Uterus (tissue), 4 donors: ENCODE data around the gene CHAD. TPM values are rescaled to one million over a fixed set of nuclear protein-coding genes. Genes with fewer than 3 reads are reported as not detected.

Experiments
- DNase-seq, 2 donors: peaks; one replicate each; pipeline ENCODE4 v3.0.0-alpha.2; 2019 to 2020
- H3K27ac ChIP-seq, 2 donors: fragments of 200-600 bp; sonication (generic); 1 replicate in 1 of 2; 2 replicates in 1 of 2; pipeline ENCODE4 v1.5.1; 2016 to 2018
- H3K27me3 ChIP-seq, 2 donors: fragments of 200-600 bp; sonication (generic); one replicate each; pipeline ENCODE4 v1.5.1; 2018 to 2019; ENCODE audit warnings: control low read depth in 1 of 2
- H3K36me3 ChIP-seq, 2 donors: fragments of 200-600 bp; sonication (generic); one replicate each; pipeline ENCODE4 v1.5.1; 2019; ENCODE audit warnings: control low read depth in 1 of 2
- H3K4me1 ChIP-seq, 2 donors: fragments of 200-600 bp; sonication (generic); one replicate each; pipeline ENCODE4 v1.5.1; 2018 to 2019; ENCODE audit warnings: control low read depth in 1 of 2
- H3K4me3 ChIP-seq, 2 donors: fragments of 200-600 bp; sonication (generic); 1 replicate in 1 of 2; 2 replicates in 1 of 2; pipeline ENCODE4 v1.5.1; 2018 to 2019; ENCODE audit warnings: mild to moderate bottlenecking in 1 of 2
- H3K9me3 ChIP-seq, 2 donors: fragments of 200-600 bp; sonication (generic); one replicate each; pipeline ENCODE4 v1.5.1; 2019; ENCODE audit warnings: control low read depth in 1 of 2
- CTCF ChIP-seq, 4 experiments: fragments of 200-600 bp in 2 of 4; fragments of 450-650 bp in 2 of 4; sonication (generic) in 2 of 4; IDR thresholded peaks; one replicate each; pipeline ENCODE4 v1.5.1; 2016 to 2019; ENCODE audit warnings: antibody characterized with exemption in 4 of 4, mild to moderate bottlenecking in 2 of 4, moderate library complexity in 1 of 4
- POLR2A ChIP-seq, 2 donors: fragments of 450-650 bp; IDR thresholded peaks; one replicate each; pipeline ENCODE4 v1.6.1; 2016; ENCODE audit warnings: antibody characterized with exemption in 2 of 2, mild to moderate bottlenecking in 1 of 2, moderate library complexity in 1 of 2
- intact Hi-C: fragments of 100-400 bp; cut with DNase I; formaldehyde crosslinking; loops from one replicate; pipeline ENCODE4 v1.15.1; 2023; ENCODE audit warnings: low total_unique reads
- total RNA-seq, 4 donors: library from RNA; depleted of rRNA in 3 of 4; stranded (reverse); fragments of >200 nt in 3 of 4; gene quantifications; one replicate each; pipeline versions ENCODE4 v1.1.0 to v1.2.4, GENCODE V29; 2014 to 2023
- donor health status: DM: yes; HTN: yes; CAD: no.

The CHAD gene
- total RNA-seq, 4 donors from 2014 or later, result not detected

- H3K4me3 ChIP-seq, result no peak overlapping the region
- no peaks in the 10 kb centered on the region for H3K27me3 ChIP-seq
- DNase-seq, result no peak
- H3K36me3 ChIP-seq, result no peaks in the 10 kb centered on the region
- no peaks in the 10 kb centered on the region for H3K9me3 ChIP-seq
- intact Hi-C loops, result no loop called here
- H3K4me1 ChIP-seq, result no peaks in the 10 kb centered on the region
- no peak overlapping the region for H3K27ac ChIP-seq
- TF ChIP-seq CTCF (IDR thresholded peaks at IDR 0.05) (no peak), POLR2A (IDR thresholded peaks at IDR 0.05) (no peak)
Measured at GRCh38 chr17:50499721-50500120, 31.0 kb upstream of the CHAD start.

GRCh38 chr17:50499270-50499669 lies 30.6 kb upstream of the CHAD start:
- H3K27ac ChIP-seq, result no peak overlapping the region
- TF ChIP-seq CTCF (IDR thresholded peaks at IDR 0.05) (no peak), POLR2A (IDR thresholded peaks at IDR 0.05) (no peak)
- no peaks in the 10 kb centered on the region for H3K36me3 ChIP-seq
- no peaks in the 10 kb centered on the region for H3K9me3 ChIP-seq
- H3K27me3 ChIP-seq, result no peaks in the 10 kb centered on the region
- no peaks in the 10 kb centered on the region for H3K4me1 ChIP-seq
- DNase-seq, result no peak
- intact Hi-C loops, result no loop called here
- no peak overlapping the region for H3K4me3 ChIP-seq

GRCh38 chr17:50498021-50498874 lies 29.6 kb upstream of the CHAD start:
- Histone ChIP-seq H3K4me3 (no peak overlapping the region), H3K4me1 (no peaks in the 10 kb centered on the region), H3K27me3 (no peaks in the 10 kb centered on the region), H3K9me3 (no peaks in the 10 kb centered on the region), H3K36me3 (no peaks in the 10 kb centered on the region), H3K27ac (no peak overlapping the region)
- TF ChIP-seq POLR2A (IDR thresholded peaks at IDR 0.05) (no peak), CTCF (IDR thresholded peaks at IDR 0.05) (no peak)
- intact Hi-C loops, result no loop called here
- no peak for DNase-seq

- no peaks in the 10 kb centered on the region for H3K9me3 ChIP-seq
- no peaks in the 10 kb centered on the region for H3K36me3 ChIP-seq
- intact Hi-C loops, result no loop called here
- no peak for DNase-seq
- no peak overlapping the region for H3K27ac ChIP-seq
- H3K4me3 ChIP-seq, result no peak overlapping the region
- TF ChIP-seq POLR2A (IDR thresholded peaks at IDR 0.05), result no peak
- TF ChIP-seq CTCF (IDR thresholded peaks at IDR 0.05), result no peak
- H3K27me3 ChIP-seq, result no peaks in the 10 kb centered on the region
- no peaks in the 10 kb centered on the region for H3K4me1 ChIP-seq
Measured at GRCh38 chr17:50495918-50496317, 27.2 kb upstream of the CHAD start.

GRCh38 chr17:50495217-50495823 lies 26.6 kb upstream of the CHAD start:
- H3K9me3 ChIP-seq, result no peaks in the 10 kb centered on the region
- TF ChIP-seq POLR2A (IDR thresholded peaks at IDR 0.05), result no peak
- TF ChIP-seq CTCF (IDR thresholded peaks at IDR 0.05), result no peak
- intact Hi-C loops, result no loop called here
- no peaks in the 10 kb centered on the region for H3K27me3 ChIP-seq
- H3K4me1 ChIP-seq, result no peaks in the 10 kb centered on the region
- no peak for DNase-seq
- no peak overlapping the region for H3K27ac ChIP-seq
- H3K4me3 ChIP-seq, result no peak overlapping the region
- no peaks in the 10 kb centered on the region for H3K36me3 ChIP-seq
